Measurements from ENCODE around the gene IQSEC1. TPM values are rescaled to one million over a fixed set of nuclear protein-coding genes. Genes with fewer than 3 reads are reported as not detected.

Gene IQSEC1
- polyA plus RNA-seq, 3 donors, result 17.7 to 61.7 (median 30.3) TPM

GRCh38 chr3:12983319-12983718, 89.9 kb downstream of the IQSEC1 start:
- H3K4me1 Mint-ChIP-seq, result peaks cover 28% of the 10 kb centered on the region
- H3K27ac Mint-ChIP-seq, result peak overlapping the region in 1 of 7 donors; percentile 60
- 82% methylated on average over 3 of the region's 9 CpGs for WGBS (ENCODE audit: insufficient coverage)
- Histone ChIP-seq H3K79me2 (ENCODE audit: insufficient read depth, low read length) (peaks cover 96% of the 10 kb centered on the region), H3K4me1 (ENCODE audit: control insufficient read depth in 1 of 2, insufficient read depth in 2 of 2, low read length in 2 of 2) (no peaks in the 10 kb centered on the region), H3K27ac (ENCODE audit: low read depth in 1 of 2, low read length in 2 of 2) (no peak overlapping the region), H3K9ac (ENCODE audit: insufficient read depth, low read length, poor library complexity, severe bottlenecking) (no peak overlapping the region), H4K20me1 (ENCODE audit: insufficient read depth, low read length) (peaks cover 100% of the 10 kb centered on the region), H3K9me3 (replicated peaks in 1 of 2; ENCODE audit: control insufficient read depth in 1 of 2, insufficient read depth in 1 of 2, low read length in 2 of 2) (no peaks in the 10 kb centered on the region), H3K4me3 (replicated peaks in 1 of 3; ENCODE audit: low read depth in 2 of 3, low read length in 3 of 3) (no peak overlapping the region), H3K4me2 (replicated peaks; ENCODE audit: extremely low read depth, low read length, poor library complexity, severe bottlenecking) (no peak overlapping the region), H3K27me3 (ENCODE audit: control insufficient read depth in 2 of 2, insufficient read depth in 2 of 2, low read length in 2 of 2) (no peaks in the 10 kb centered on the region), H3K36me3 (replicated peaks in 1 of 2; ENCODE audit: control insufficient read depth in 1 of 2, insufficient read depth in 2 of 2, low read length in 2 of 2) (peaks cover 34 to 91% of the 10 kb centered on the region in 2 donors), H2AFZ (ENCODE audit: insufficient read depth, low read depth, low read length, poor library complexity, severe bottlenecking) (no peak overlapping the region)
- no peak for DNase-seq
- intact Hi-C loops (cut with micrococcal nuclease), result no loop called here
- TF ChIP-seq, protein P1, sequence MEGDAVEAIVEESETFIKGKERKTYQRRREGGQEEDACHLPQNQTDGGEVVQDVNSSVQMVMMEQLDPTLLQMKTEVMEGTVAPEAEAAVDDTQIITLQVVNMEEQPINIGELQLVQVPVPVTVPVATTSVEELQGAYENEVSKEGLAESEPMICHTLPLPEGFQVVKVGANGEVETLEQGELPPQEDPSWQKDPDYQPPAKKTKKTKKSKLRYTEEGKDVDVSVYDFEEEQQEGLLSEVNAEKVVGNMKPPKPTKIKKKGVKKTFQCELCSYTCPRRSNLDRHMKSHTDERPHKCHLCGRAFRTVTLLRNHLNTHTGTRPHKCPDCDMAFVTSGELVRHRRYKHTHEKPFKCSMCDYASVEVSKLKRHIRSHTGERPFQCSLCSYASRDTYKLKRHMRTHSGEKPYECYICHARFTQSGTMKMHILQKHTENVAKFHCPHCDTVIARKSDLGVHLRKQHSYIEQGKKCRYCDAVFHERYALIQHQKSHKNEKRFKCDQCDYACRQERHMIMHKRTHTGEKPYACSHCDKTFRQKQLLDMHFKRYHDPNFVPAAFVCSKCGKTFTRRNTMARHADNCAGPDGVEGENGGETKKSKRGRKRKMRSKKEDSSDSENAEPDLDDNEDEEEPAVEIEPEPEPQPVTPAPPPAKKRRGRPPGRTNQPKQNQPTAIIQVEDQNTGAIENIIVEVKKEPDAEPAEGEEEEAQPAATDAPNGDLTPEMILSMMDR (IDR thresholded peaks at IDR 0.05), result no peak
- no peaks in the 10 kb centered on the region for H3K9me3 Mint-ChIP-seq
- H3K36me3 Mint-ChIP-seq, result peaks cover 73 to 85% of the 10 kb centered on the region in 2 donors
- no peak overlapping the region for H3K4me3 Mint-ChIP-seq
- H3K27me3 Mint-ChIP-seq (ENCODE audit: low read depth in 3 of 3), result peaks cover 0 to 7% (median 0%) of the 10 kb centered on the region in 3 donors

- Histone ChIP-seq H3K9me3 (replicated peaks in 1 of 2; ENCODE audit: control insufficient read depth in 1 of 2, insufficient read depth in 1 of 2, low read length in 2 of 2) (no peaks in the 10 kb centered on the region), H3K9ac (ENCODE audit: insufficient read depth, low read length, poor library complexity, severe bottlenecking) (no peak overlapping the region), H3K4me3 (replicated peaks in 1 of 3; ENCODE audit: low read depth in 2 of 3, low read length in 3 of 3) (no peak overlapping the region), H4K20me1 (ENCODE audit: insufficient read depth, low read length) (peaks cover 100% of the 10 kb centered on the region), H3K27me3 (ENCODE audit: control insufficient read depth in 2 of 2, insufficient read depth in 2 of 2, low read length in 2 of 2) (no peaks in the 10 kb centered on the region), H3K79me2 (ENCODE audit: insufficient read depth, low read length) (peaks cover 92% of the 10 kb centered on the region), H3K36me3 (replicated peaks in 1 of 2; ENCODE audit: control insufficient read depth in 1 of 2, insufficient read depth in 2 of 2, low read length in 2 of 2) (peaks cover 39 to 93% of the 10 kb centered on the region in 2 donors), H3K4me2 (replicated peaks; ENCODE audit: extremely low read depth, low read length, poor library complexity, severe bottlenecking) (no peak overlapping the region), H3K4me1 (ENCODE audit: control insufficient read depth in 1 of 2, insufficient read depth in 2 of 2, low read length in 2 of 2) (no peaks in the 10 kb centered on the region), H3K27ac (ENCODE audit: low read depth in 1 of 2, low read length in 2 of 2) (no peak overlapping the region), H2AFZ (ENCODE audit: insufficient read depth, low read depth, low read length, poor library complexity, severe bottlenecking) (no peak overlapping the region)
- Mint-ChIP-seq H3K27me3 (ENCODE audit: low read depth in 3 of 3) (peaks cover 0 to 4% (median 0%) of the 10 kb centered on the region in 3 donors), H3K9me3 (no peaks in the 10 kb centered on the region), H3K4me1 (peaks cover 28% of the 10 kb centered on the region), H3K27ac (no peak overlapping the region), H3K4me3 (no peak overlapping the region), H3K36me3 (peaks cover 77 to 87% of the 10 kb centered on the region in 2 donors)
- intact Hi-C loops (cut with micrococcal nuclease), result no loop called here
- TF ChIP-seq, protein P1 (IDR thresholded peaks at IDR 0.05), result no peak
- WGBS (ENCODE audit: insufficient coverage), result 7% methylated on average over 3 of the region's 5 CpGs
- DNase-seq, result no peak
These were observed 90.6 kb downstream of the IQSEC1 start for GRCh38 chr3:12982619-12983101.
